MM.1S (cell line): ENCODE measurements around the gene SLC9C1.

Experiments used
- DNase-seq: peaks from one replicate; pipeline ENCODE4 v3.0.0-alpha.2; 2015
- H2AFZ ChIP-seq: fragments of 300-600 bp; sonication (generic); 2 replicates; pipeline ENCODE4 v1.6.0; 2016; ENCODE audit warnings: antibody characterized with exemption, low read length
- H3F3A ChIP-seq: fragments of 300-600 bp; sonication (generic); 2 replicates; pipeline ENCODE4 v1.6.1; 2016; ENCODE audit warnings: mild to moderate bottlenecking, antibody characterized with exemption, low read length, moderate library complexity, mixed read lengths; ENCODE audit not compliant: insufficient read depth
- H3K27ac ChIP-seq: fragments of 300-600 bp; sonication (generic); 2 replicates; pipeline ENCODE4 v1.5.1; 2016; ENCODE audit warnings: mild to moderate bottlenecking, low read length
- H3K27me3 ChIP-seq: fragments of 300-600 bp; sonication (generic); replicated peaks from 2 replicates; pipeline ENCODE4 v1.6.0; 2016; ENCODE audit warnings: low read length; ENCODE audit not compliant: insufficient read depth
- H3K36me3 ChIP-seq: fragments of 300-600 bp; sonication (generic); replicated peaks from 2 replicates; pipeline ENCODE4 v1.6.1; 2016; ENCODE audit warnings: mild to moderate bottlenecking, low read length, mixed read lengths; ENCODE audit not compliant: insufficient read depth
- H3K4me1 ChIP-seq: fragments of 300-600 bp; sonication (generic); 2 replicates; pipeline ENCODE4 v1.6.1; 2016; ENCODE audit warnings: low read length, mixed read lengths
- H3K4me2 ChIP-seq: fragments of 300-600 bp; sonication (generic); 2 replicates; pipeline ENCODE4 v1.6.0; 2016; ENCODE audit warnings: low read depth, low read length
- H3K4me3 ChIP-seq: fragments of 300-600 bp; sonication (generic); 2 replicates; pipeline ENCODE4 v1.5.1; 2016; ENCODE audit warnings: low read length, mixed read lengths
- H3K79me2 ChIP-seq: fragments of 300-600 bp; sonication (generic); 2 replicates; pipeline ENCODE4 v1.6.1; 2016; ENCODE audit warnings: mixed run types, low read length, mixed read lengths
- H3K9ac ChIP-seq: fragments of 300-600 bp; sonication (generic); 2 replicates; pipeline ENCODE4 v1.6.1; 2016; ENCODE audit warnings: low read length, mixed read lengths
- H3K9me2 ChIP-seq: fragments of 300-600 bp; sonication (generic); replicated peaks from 2 replicates; pipeline ENCODE4 v1.6.1; 2016; ENCODE audit warnings: mild to moderate bottlenecking, low read length, mixed read lengths; ENCODE audit not compliant: insufficient read depth
- H3K9me3 ChIP-seq: fragments of 300-600 bp; sonication (generic); replicated peaks from 2 replicates; pipeline ENCODE4 v1.6.1; 2016; ENCODE audit warnings: mild to moderate bottlenecking, low read length, mixed read lengths; ENCODE audit not compliant: insufficient read depth
- H4K20me1 ChIP-seq: fragments of 300-600 bp; sonication (generic); 2 replicates; pipeline ENCODE4 v1.6.1; 2016; ENCODE audit warnings: mild to moderate bottlenecking, low read length, moderate library complexity, mixed read lengths; ENCODE audit not compliant: insufficient read depth
- CTCF ChIP-seq: fragments of 300-600 bp; sonication (generic); IDR thresholded peaks from 2 replicates; pipeline ENCODE4 v1.5.1; 2016; ENCODE audit warnings: antibody characterized with exemption, low read length, mixed read lengths
- EZH2 ChIP-seq: fragments of 300-600 bp; sonication (generic); optimal IDR thresholded peaks from 2 replicates; pipeline ENCODE3; 2017; ENCODE audit warnings: low read depth, mild to moderate bottlenecking, antibody characterized with exemption, low read length, mixed read lengths
- EZH2phosphoT487 ChIP-seq: fragments of 300-600 bp; sonication (generic); IDR thresholded peaks from 2 replicates; pipeline ENCODE4 v1.6.1; 2018; ENCODE audit warnings: antibody characterized with exemption, low read length

SLC9C1 gene

GRCh38 chr3:112134335-112135124, 159.5 kb downstream of the SLC9C1 start:
- Histone ChIP-seq H3K79me2 (peaks cover 27% of the 10 kb centered on the region), H3F3A (peaks cover 45% of the 10 kb centered on the region), H3K36me3 (no peaks in the 10 kb centered on the region), H3K4me1 (peaks cover 62% of the 10 kb centered on the region), H3K9ac (peak overlapping the region; percentile 26), H3K9me2 (no peaks in the 10 kb centered on the region), H3K9me3 (no peaks in the 10 kb centered on the region), H3K27ac (peak overlapping the region; percentile 94), H2AFZ (no peak overlapping the region), H3K27me3 (no peaks in the 10 kb centered on the region), H4K20me1 (no peaks in the 10 kb centered on the region), H3K4me3 (no peak overlapping the region), H3K4me2 (peak overlapping the region; percentile 60)
- peak; percentile 63 for DNase-seq
- TF ChIP-seq EZH2phosphoT487 (no peak), EZH2 (no peak), CTCF (no peak)

DNA sequence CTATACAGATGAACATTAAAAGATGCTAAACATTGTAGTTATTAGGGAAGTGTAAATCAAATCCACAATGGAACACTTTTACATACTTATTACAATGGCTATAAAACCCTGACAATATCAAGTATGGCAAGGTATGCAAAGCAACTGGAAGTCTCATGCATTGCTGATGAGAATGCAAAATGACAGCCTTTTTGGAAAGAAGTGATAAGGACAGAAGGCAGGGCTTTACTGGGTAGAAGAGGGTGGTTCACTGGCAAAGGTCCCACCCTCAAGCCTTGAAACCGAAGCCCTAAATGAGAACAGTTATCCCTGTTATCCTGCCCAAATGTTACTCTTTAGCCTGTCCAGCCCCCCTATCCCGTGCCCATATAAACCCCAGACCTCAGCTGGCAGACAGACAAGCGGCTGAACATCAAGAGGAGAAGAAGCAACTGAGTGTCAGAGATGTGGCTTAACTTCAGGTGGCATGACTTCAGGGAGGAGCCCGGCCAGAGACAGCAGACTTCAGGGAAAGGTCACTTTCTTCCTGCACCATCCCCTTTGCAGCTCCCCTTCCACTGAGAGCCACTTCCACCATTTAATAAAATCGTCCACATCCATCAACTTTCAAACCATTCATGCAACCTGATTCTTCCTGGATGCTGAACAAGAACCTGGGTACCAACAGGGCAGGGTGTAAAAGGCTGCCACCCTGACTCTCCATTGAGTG, 160.2 kb downstream of the SLC9C1 start:
- H3K27me3 ChIP-seq, result no peaks in the 10 kb centered on the region
- no peak for DNase-seq
- peak overlapping the region; percentile 88 for H3K4me2 ChIP-seq
- no peak for TF ChIP-seq EZH2
- TF ChIP-seq CTCF, result no peak
- no peak for TF ChIP-seq EZH2phosphoT487
- H3K4me1 ChIP-seq, result peaks cover 70% of the 10 kb centered on the region
- H3K9me3 ChIP-seq, result no peaks in the 10 kb centered on the region
- peak overlapping the region; percentile 94 for H3K27ac ChIP-seq
- H3K4me3 ChIP-seq, result peak overlapping the region; percentile 68
- peaks cover 27% of the 10 kb centered on the region for H3K79me2 ChIP-seq
- no peaks in the 10 kb centered on the region for H3K36me3 ChIP-seq
- peak overlapping the region; percentile 80; the same call in 1 of the 2 replicates for H3K9ac ChIP-seq
- H2AFZ ChIP-seq, result 0 out of 2 replicates have a peak overlapping the region, but pooled peaks have one; percentile 2
- no peaks in the 10 kb centered on the region for H4K20me1 ChIP-seq
- H3K9me2 ChIP-seq, result no peaks in the 10 kb centered on the region
- peaks cover 53% of the 10 kb centered on the region for H3F3A ChIP-seq

GRCh38 chr3:112132975-112133448, 161.0 kb downstream of the SLC9C1 start, which contains the start of gene GCSAM:
Gene GCSAM, minus strand, starts transcription at chr3:112133248. Its CDS starts 128 bp downstream, at chr3:112133120.
- Histone ChIP-seq H3K4me2 (peak within 1 kb of the TSS; percentile 88), H2AFZ (peak within 1 kb of the TSS; percentile 2), H3K9ac (peak within 1 kb of the TSS; percentile 80), H3K9me3 (no peaks in the 10 kb centered on the region), H3K79me2 (peaks cover 33% of the 10 kb centered on the region), H3K27ac (peak within 1 kb of the TSS; percentile 94), H3K4me1 (peaks cover 77% of the 10 kb centered on the region), H3K4me3 (peak within 1 kb of the TSS; percentile 68), H3K36me3 (no peaks in the 10 kb centered on the region), H3F3A (peaks cover 60% of the 10 kb centered on the region), H3K27me3 (no peaks in the 10 kb centered on the region), H3K9me2 (no peaks in the 10 kb centered on the region), H4K20me1 (no peaks in the 10 kb centered on the region)
- DNase-seq, result peak; percentile 88
- TF ChIP-seq EZH2phosphoT487, result no peak
- no peak for TF ChIP-seq CTCF
- no peak for TF ChIP-seq EZH2
